Measurements from ENCODE around the gene SAMD11. TPM values are rescaled to one million over a fixed set of nuclear protein-coding genes. Genes with fewer than 3 reads are reported as not detected.
A peak's percentile ranks its signal among the peaks of the same experiment; 100 is the strongest.

Gene SAMD11
- total and polyA plus RNA-seq, 2 of the 13 experiments (the other 11 are each of a cell fraction or from before 2014, with no cell fraction given) = 0.11 TPM; not detected in 1

GRCh38 chr1:966704-967300 lies 43.1 kb downstream of the SAMD11 start (continued):
- TF ChIP-seq PBX3 (CRISPR knock-in tag; IDR thresholded peaks at IDR 0.05; ENCODE audit: borderline replicate concordance) (no peak), MLLT10 (CRISPR knock-in tag; IDR thresholded peaks at IDR 0.05) (no peak), KMT2B (CRISPR knock-in tag; IDR thresholded peaks at IDR 0.05) (peak; percentile 35; the same call in 1 of the 2 replicates), PRPF4 (IDR thresholded peaks at IDR 0.05; ENCODE audit: low read depth, low read length, poor library complexity, severe bottlenecking) (no peak), NCOR1 (IDR thresholded peaks at IDR 0.05; ENCODE audit: borderline replicate concordance, low read length) (no peak), ZNF773 (CRISPR knock-in tag; IDR thresholded peaks at IDR 0.05; ENCODE audit: borderline replicate concordance) (no peak), POLR2A (IDR thresholded peaks at IDR 0.05; ENCODE audit: insufficient read depth in 1 of 2, low read depth in 2 of 2, low read length in 2 of 2) (no peak), GLI4 (CRISPR knock-in tag; IDR thresholded peaks at IDR 0.05; ENCODE audit: borderline replicate concordance) (no peak), TBP (CRISPR knock-in tag; IDR thresholded peaks at IDR 0.05) (no peak), ZFP90 (CRISPR knock-in tag; IDR thresholded peaks at IDR 0.05; ENCODE audit: borderline replicate concordance) (no peak; the same call in 1 of the 2 replicates), ZNF143 (CRISPR knock-in tag; IDR thresholded peaks at IDR 0.05) (peak; percentile 50; the same call in 1 of the 2 replicates), CREBL2 (CRISPR knock-in tag; IDR thresholded peaks at IDR 0.05; ENCODE audit: borderline replicate concordance) (no peak), SIX1 (CRISPR knock-in tag; IDR thresholded peaks at IDR 0.05; ENCODE audit: borderline replicate concordance) (no peak), NR2F1 (CRISPR knock-in tag; IDR thresholded peaks at IDR 0.05) (no peak), ZNF670 (CRISPR knock-in tag; IDR thresholded peaks at IDR 0.05; ENCODE audit: borderline replicate concordance) (no peak), BCL6 (CRISPR knock-in tag; IDR thresholded peaks at IDR 0.05) (peak; percentile 38)
- TF ChIP-seq, protein P1, sequence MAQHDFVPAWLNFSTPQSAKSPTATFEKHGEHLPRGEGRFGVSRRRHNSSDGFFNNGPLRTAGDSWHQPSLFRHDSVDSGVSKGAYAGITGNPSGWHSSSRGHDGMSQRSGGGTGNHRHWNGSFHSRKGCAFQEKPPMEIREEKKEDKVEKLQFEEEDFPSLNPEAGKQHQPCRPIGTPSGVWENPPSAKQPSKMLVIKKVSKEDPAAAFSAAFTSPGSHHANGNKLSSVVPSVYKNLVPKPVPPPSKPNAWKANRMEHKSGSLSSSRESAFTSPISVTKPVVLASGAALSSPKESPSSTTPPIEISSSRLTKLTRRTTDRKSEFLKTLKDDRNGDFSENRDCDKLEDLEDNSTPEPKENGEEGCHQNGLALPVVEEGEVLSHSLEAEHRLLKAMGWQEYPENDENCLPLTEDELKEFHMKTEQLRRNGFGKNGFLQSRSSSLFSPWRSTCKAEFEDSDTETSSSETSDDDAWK (CRISPR knock-in tag; IDR thresholded peaks at IDR 0.05) = no peak
- TF ChIP-seq, protein P2, sequence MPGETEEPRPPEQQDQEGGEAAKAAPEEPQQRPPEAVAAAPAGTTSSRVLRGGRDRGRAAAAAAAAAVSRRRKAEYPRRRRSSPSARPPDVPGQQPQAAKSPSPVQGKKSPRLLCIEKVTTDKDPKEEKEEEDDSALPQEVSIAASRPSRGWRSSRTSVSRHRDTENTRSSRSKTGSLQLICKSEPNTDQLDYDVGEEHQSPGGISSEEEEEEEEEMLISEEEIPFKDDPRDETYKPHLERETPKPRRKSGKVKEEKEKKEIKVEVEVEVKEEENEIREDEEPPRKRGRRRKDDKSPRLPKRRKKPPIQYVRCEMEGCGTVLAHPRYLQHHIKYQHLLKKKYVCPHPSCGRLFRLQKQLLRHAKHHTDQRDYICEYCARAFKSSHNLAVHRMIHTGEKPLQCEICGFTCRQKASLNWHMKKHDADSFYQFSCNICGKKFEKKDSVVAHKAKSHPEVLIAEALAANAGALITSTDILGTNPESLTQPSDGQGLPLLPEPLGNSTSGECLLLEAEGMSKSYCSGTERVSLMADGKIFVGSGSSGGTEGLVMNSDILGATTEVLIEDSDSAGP (CRISPR knock-in tag; IDR thresholded peaks at IDR 0.05; ENCODE audit: borderline replicate concordance) = peak; percentile 10; the same call in 1 of the 2 replicates
- TF ChIP-seq, protein P3, sequence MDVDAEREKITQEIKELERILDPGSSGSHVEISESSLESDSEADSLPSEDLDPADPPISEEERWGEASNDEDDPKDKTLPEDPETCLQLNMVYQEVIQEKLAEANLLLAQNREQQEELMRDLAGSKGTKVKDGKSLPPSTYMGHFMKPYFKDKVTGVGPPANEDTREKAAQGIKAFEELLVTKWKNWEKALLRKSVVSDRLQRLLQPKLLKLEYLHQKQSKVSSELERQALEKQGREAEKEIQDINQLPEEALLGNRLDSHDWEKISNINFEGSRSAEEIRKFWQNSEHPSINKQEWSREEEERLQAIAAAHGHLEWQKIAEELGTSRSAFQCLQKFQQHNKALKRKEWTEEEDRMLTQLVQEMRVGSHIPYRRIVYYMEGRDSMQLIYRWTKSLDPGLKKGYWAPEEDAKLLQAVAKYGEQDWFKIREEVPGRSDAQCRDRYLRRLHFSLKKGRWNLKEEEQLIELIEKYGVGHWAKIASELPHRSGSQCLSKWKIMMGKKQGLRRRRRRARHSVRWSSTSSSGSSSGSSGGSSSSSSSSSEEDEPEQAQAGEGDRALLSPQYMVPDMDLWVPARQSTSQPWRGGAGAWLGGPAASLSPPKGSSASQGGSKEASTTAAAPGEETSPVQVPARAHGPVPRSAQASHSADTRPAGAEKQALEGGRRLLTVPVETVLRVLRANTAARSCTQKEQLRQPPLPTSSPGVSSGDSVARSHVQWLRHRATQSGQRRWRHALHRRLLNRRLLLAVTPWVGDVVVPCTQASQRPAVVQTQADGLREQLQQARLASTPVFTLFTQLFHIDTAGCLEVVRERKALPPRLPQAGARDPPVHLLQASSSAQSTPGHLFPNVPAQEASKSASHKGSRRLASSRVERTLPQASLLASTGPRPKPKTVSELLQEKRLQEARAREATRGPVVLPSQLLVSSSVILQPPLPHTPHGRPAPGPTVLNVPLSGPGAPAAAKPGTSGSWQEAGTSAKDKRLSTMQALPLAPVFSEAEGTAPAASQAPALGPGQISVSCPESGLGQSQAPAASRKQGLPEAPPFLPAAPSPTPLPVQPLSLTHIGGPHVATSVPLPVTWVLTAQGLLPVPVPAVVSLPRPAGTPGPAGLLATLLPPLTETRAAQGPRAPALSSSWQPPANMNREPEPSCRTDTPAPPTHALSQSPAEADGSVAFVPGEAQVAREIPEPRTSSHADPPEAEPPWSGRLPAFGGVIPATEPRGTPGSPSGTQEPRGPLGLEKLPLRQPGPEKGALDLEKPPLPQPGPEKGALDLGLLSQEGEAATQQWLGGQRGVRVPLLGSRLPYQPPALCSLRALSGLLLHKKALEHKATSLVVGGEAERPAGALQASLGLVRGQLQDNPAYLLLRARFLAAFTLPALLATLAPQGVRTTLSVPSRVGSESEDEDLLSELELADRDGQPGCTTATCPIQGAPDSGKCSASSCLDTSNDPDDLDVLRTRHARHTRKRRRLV (CRISPR knock-in tag; IDR thresholded peaks at IDR 0.05) = 0 out of 2 replicates have a peak, but pooled peaks have one; percentile 19

Measured in HepG2 (cell line).